GM12878 (cell line): ENCODE data around the gene TRIM71. TPM values are rescaled to one million over a fixed set of nuclear protein-coding genes. Genes with fewer than 3 reads are reported as not detected.
A peak's percentile ranks its signal among the peaks of the same experiment; 100 is the strongest.

Experiments
- ATAC-seq: fragments of 200-7000 bp; cut with Tn5 transposase; 3 replicates; pipeline ENCODE4 v1.9.1; 2020; ENCODE audit warnings: mild to moderate bottlenecking, moderate library complexity
- BruUV-seq: library from RNA; stranded (reverse); fragments of 400-500 nt; replicated peaks from 2 replicates; lab custom pipeline; 2021; lab: Mats Ljungman, UMichigan
- CTCF ChIA-PET: fragments of 300-600 bp; sonication (Branson Sonifier 250); formaldehyde crosslinking; extraction: SDS; loops from one replicate; lab custom pipeline; 2021; ENCODE audit warnings: inconsistent platforms; lab: Yijun Ruan, JAX
- POLR2A ChIA-PET: fragments of 350-600 bp; formaldehyde crosslinking; extraction: SDS; loops from one replicate; lab custom pipeline; 2021; ENCODE audit warnings: inconsistent platforms; lab: Charles Lee
- RAD21 ChIA-PET: fragments of 300-600 bp; sonication (Branson Sonifier 250); formaldehyde crosslinking; loops from one replicate; lab custom pipeline; 2023; ENCODE audit warnings: antibody characterized with exemption; ENCODE audit not compliant: unreplicated experiment; lab: Charles Lee
- SMC1A ChIA-PET: fragments of 300-600 bp; sonication (Branson Sonifier 250); formaldehyde crosslinking; loops from one replicate; lab custom pipeline; 2023; ENCODE audit not compliant: unreplicated experiment, uncharacterized antibody; lab: Charles Lee
- DNase-seq: peaks from one replicate; pipeline ENCODE4 v3.0.0-alpha.2; 2011; ENCODE audit warnings: low read depth, low spot score
- FAIRE-seq: peaks from 3 replicates; lab custom pipeline; 2011; peaks lifted over from hg19 to GRCh38; lab: Jason Lieb, UNC
- H2AFZ ChIP-seq: 2 replicates; pipeline ENCODE4 v1.6.0; 2011; ENCODE audit warnings: low read depth, low read length, control low read depth; ENCODE audit not compliant: control insufficient read depth
- H3K27ac ChIP-seq: 2 replicates; pipeline ENCODE4 v1.5.1; 2011; ENCODE audit warnings: control low read depth; ENCODE audit not compliant: control insufficient read depth, insufficient read depth
- H3K27me3 ChIP-seq, 2 experiments: replicated peaks in 1 of 2; 2 replicates each; pipeline versions ENCODE4 v1.6.0 to v1.6.1; 2011; ENCODE audit warnings: low read length in 1 of 2; ENCODE audit not compliant: control insufficient read depth in 2 of 2, insufficient read depth in 2 of 2
- H3K36me3 ChIP-seq, 2 experiments: 2 replicates each; pipeline ENCODE4 v1.5.1; 2011; ENCODE audit warnings: low read length in 1 of 2; ENCODE audit not compliant: control insufficient read depth in 2 of 2, insufficient read depth in 2 of 2
- H3K4me1 ChIP-seq: 2 replicates; pipeline ENCODE4 v1.6.1; 2011; ENCODE audit warnings: mild to moderate bottlenecking, low read length, moderate library complexity, mixed read lengths; ENCODE audit not compliant: control insufficient read depth, insufficient read depth
- H3K4me2 ChIP-seq: 2 replicates; pipeline ENCODE4 v1.6.0; 2011; ENCODE audit warnings: control low read depth; ENCODE audit not compliant: control insufficient read depth, insufficient read depth
- H3K4me3 ChIP-seq: fragments of 200-600 bp; sonication (generic); 2 replicates; pipeline ENCODE4 v1.5.1; 2016
- H3K79me2 ChIP-seq: 2 replicates; pipeline ENCODE4 v1.6.0; 2011; ENCODE audit warnings: low read length; ENCODE audit not compliant: control insufficient read depth, insufficient read depth
- H3K9ac ChIP-seq: 2 replicates; pipeline ENCODE4 v1.8.0; 2011; ENCODE audit warnings: low read length, control low read depth, mixed read lengths; ENCODE audit not compliant: control insufficient read depth, insufficient read depth
- H3K9me3 ChIP-seq: replicated peaks from 3 replicates; pipeline ENCODE4 v1.5.1; 2011; ENCODE audit warnings: mild to moderate bottlenecking, low read length; ENCODE audit not compliant: control insufficient read depth, insufficient read depth
- H4K20me1 ChIP-seq: 2 replicates; pipeline ENCODE4 v1.6.0; 2011; ENCODE audit not compliant: control insufficient read depth, insufficient read depth
- CREM ChIP-seq: IDR thresholded peaks from 2 replicates; pipeline ENCODE4 v1.6.1; 2014; ENCODE audit warnings: antibody characterized with exemption, low read depth
- CTCF ChIP-seq, 3 experiments: IDR thresholded peaks in 2 of 3; conservative IDR thresholded peaks in 1 of 3; 2 replicates each; pipeline ENCODE4 v1.5.1; 2011; ENCODE audit warnings: low read depth in 3 of 3, low read length in 3 of 3, mild to moderate bottlenecking in 3 of 3, control low read depth in 2 of 3, moderate library complexity in 2 of 3, inconsistent platforms in 1 of 3, mixed read lengths in 1 of 3; ENCODE audit not compliant: control insufficient read depth in 2 of 3, insufficient read depth in 1 of 3; ENCODE audit errors: extremely low read depth in 1 of 3
- WGBS: methylation state at CpG from one replicate; pipeline ENCODE4 v1.1.6; 2016; ENCODE audit warnings: low lambda C conversion rate; ENCODE audit not compliant: insufficient replicate concordance, insufficient coverage; ENCODE audit errors: missing lambda C conversion rate; 5-methylcytosine and 5-hydroxymethylcytosine counted together
- in situ Hi-C: fragments of 300-500 bp; cut with MboI; formaldehyde crosslinking; loops from 9 replicates; pipeline ENCODE4 v1.14.3; 2018; ENCODE audit warnings: mixed read lengths
- intact Hi-C: fragments of 100-400 bp; cut with micrococcal nuclease; formaldehyde crosslinking; loops from one replicate; pipeline ENCODE4 v1.14.2; 2022; ENCODE audit not compliant: unreplicated experiment
- polyA plus RNA-seq, 11 experiments: library from polyadenylated mRNA; depleted of rRNA in 4 of 11; unstranded in 6 of 11; stranded (reverse) in 5 of 11; fragments of >200 nt; fragmentation: Nextera tagmentation in 4 of 11; fragmentation: Illumina TruSeq in 1 of 11; extraction: Ambion mirVana in 4 of 11; extraction: Trizol in 1 of 11; gene quantifications; 1 replicate in 1 of 11; 2 replicates in 10 of 11; pipeline versions ENCODE4 v1.2.1 to v1.2.3, GENCODE V29; 2011 to 2016; ENCODE audit warnings: inconsistent platforms in 2 of 11, missing spikeins in 2 of 11, low read depth in 1 of 11
- total RNA-seq, 4 experiments: library from RNA; depleted of rRNA in 3 of 4; stranded (reverse); fragments of >200 nt in 3 of 4; fragmentation: Illumina TruSeq in 1 of 4; extraction: Trizol in 1 of 4; gene quantifications; 2 replicates each; pipeline versions ENCODE4 v1.2.1 to v1.2.3, GENCODE V29; 2013 to 2021

The TRIM71 gene
- total and polyA plus RNA-seq, 10 of the 15 experiments (the other 5 are each of a cell fraction or from before 2014, with no cell fraction given) = 0.02 to 1.8 (median 0.16) TPM

GRCh38 chr3:32778389-32778788, 39.4 kb upstream of the TRIM71 start:
- TF ChIP-seq CREM (no peak), CTCF (IDR thresholded peaks at IDR 0.05 in 2 of 3, conservative IDR thresholded peaks at IDR 0.05 in 1 of 3; ENCODE audit: control insufficient read depth in 2 of 3, extremely low read depth in 1 of 3, insufficient read depth in 1 of 3, low read depth in 3 of 3, low read length in 3 of 3) (0 out of 6 replicates have a peak, but pooled peaks of 1 of the 3 experiments have one; percentile 2)
- peaks cover 3 to 8% of the 10 kb centered on the region in 2 experiments for H3K36me3 ChIP-seq
- no peak for DNase-seq
- in situ Hi-C loops = no loop called here
- ChIA-PET SMC1A (interaction anchor here (1.6 kb wide), 1 partner anchor 17 kb away, joined by 3 read pairs; no protein-coding TSS in a partner anchor), POLR2A (no interaction called here), RAD21 (no interaction called here), CTCF (interaction anchor here (0.6 to 2.0 kb wide), 3 partner anchors 43 to 260 kb away, joined by 3 to 5 read pairs (median 5); no protein-coding TSS in a partner anchor)
- H3K27ac ChIP-seq = no peak overlapping the region
- H3K9ac ChIP-seq = no peak overlapping the region
- intact Hi-C loops = no loop called here
- no peaks in the 10 kb centered on the region for H3K4me1 ChIP-seq
- H2AFZ ChIP-seq = no peak overlapping the region
- no TSS peak for BruUV-seq
- no peaks in the 10 kb centered on the region for H3K9me3 ChIP-seq
- no peak for FAIRE-seq
- no peak for ATAC-seq
- no peaks in the 10 kb centered on the region for H3K27me3 ChIP-seq
- WGBS = 94% methylated on average over 4 of the region's 4 CpGs
- no peaks in the 10 kb centered on the region for H4K20me1 ChIP-seq
- H3K79me2 ChIP-seq = no peaks in the 10 kb centered on the region
- H3K4me3 ChIP-seq = no peak overlapping the region
- H3K4me2 ChIP-seq = no peak overlapping the region
